DND-41 (cell line): Measurements from ENCODE around the gene H6PD.
A peak's percentile ranks its signal among the peaks of the same experiment; 100 is the strongest.

ENCODE experiments used
- ATAC-seq: fragments of 200-7000 bp; cut with Tn5 transposase; 3 replicates; pipeline ENCODE4 v1.9.1; 2021; ENCODE audit warnings: low read depth; ENCODE audit not compliant: insufficient read depth
- DNase-seq: peaks from one replicate; pipeline ENCODE4 v3.0.0-alpha.2; 2020
- H2AFZ ChIP-seq: 2 replicates; pipeline ENCODE4 v1.6.0; 2012; ENCODE audit warnings: low read depth, low read length
- H3K27ac ChIP-seq: 2 replicates; pipeline ENCODE4 v1.5.1; 2012; ENCODE audit warnings: low read length, inconsistent platforms
- H3K27me3 ChIP-seq: fragments of 200-600 bp; sonication (generic); 2 replicates; pipeline ENCODE4 v1.6.0; 2012; ENCODE audit warnings: low read length, mild to moderate bottlenecking, inconsistent platforms; ENCODE audit not compliant: insufficient read depth, poor library complexity
- H3K36me3 ChIP-seq: 2 replicates; pipeline ENCODE4 v1.5.1; 2012; ENCODE audit warnings: low read length, inconsistent platforms; ENCODE audit not compliant: insufficient read depth
- H3K4me1 ChIP-seq: 2 replicates; pipeline ENCODE4 v1.5.1; 2012; ENCODE audit warnings: mild to moderate bottlenecking, low read length; ENCODE audit not compliant: insufficient read depth
- H3K4me2 ChIP-seq: 2 replicates; pipeline ENCODE4 v1.6.0; 2012; ENCODE audit warnings: mild to moderate bottlenecking, moderate library complexity, low read length, inconsistent platforms; ENCODE audit not compliant: insufficient read depth
- H3K4me3 ChIP-seq, 2 experiments: fragments of 200-600 bp in 1 of 2; shearing (Covaris generic) in 1 of 2; 2 replicates each; pipeline ENCODE4 v1.5.1; 2012 to 2016; ENCODE audit warnings: inconsistent platforms in 2 of 2, low read length in 2 of 2, mild to moderate bottlenecking in 2 of 2, low read depth in 1 of 2, moderate library complexity in 1 of 2
- H3K79me2 ChIP-seq: 2 replicates; pipeline ENCODE4 v1.6.0; 2012; ENCODE audit warnings: low read length, inconsistent platforms; ENCODE audit not compliant: insufficient read depth
- H3K9ac ChIP-seq: 2 replicates; pipeline ENCODE4 v1.6.0; 2012; ENCODE audit warnings: low read depth, mild to moderate bottlenecking, inconsistent platforms, low read length, moderate library complexity
- H3K9me3 ChIP-seq: 2 replicates; pipeline ENCODE4 v1.5.1; 2012; ENCODE audit warnings: low read length, moderate library complexity, mild to moderate bottlenecking, inconsistent platforms; ENCODE audit not compliant: insufficient read depth, severe bottlenecking
- H4K20me1 ChIP-seq: 2 replicates; pipeline ENCODE4 v1.6.0; 2012; ENCODE audit warnings: low read length; ENCODE audit not compliant: insufficient read depth
- CTCF ChIP-seq: IDR thresholded peaks from 2 replicates; pipeline ENCODE4 v1.5.1; 2012; ENCODE audit warnings: borderline replicate concordance, low read length, moderate library complexity, mild to moderate bottlenecking; ENCODE audit not compliant: poor library complexity, severe bottlenecking; ENCODE audit errors: extremely low read depth
- EZH2 ChIP-seq: IDR thresholded peaks from 3 replicates; pipeline ENCODE4 v1.6.1; 2012; ENCODE audit warnings: borderline replicate concordance, low read depth, mild to moderate bottlenecking, moderate library complexity, low read length, inconsistent platforms; ENCODE audit not compliant: severe bottlenecking

Gene H6PD

GRCh38 chr1:9241891-9242290 lies 7.3 kb downstream of the H6PD start:
- peak overlapping the region; percentile 98 for H3K27ac ChIP-seq
- no peaks in the 10 kb centered on the region for H3K9me3 ChIP-seq
- DNase-seq: no peak
- H3K4me3 ChIP-seq: no peak overlapping the region
- H3K4me2 ChIP-seq: peak overlapping the region; percentile 24; the same call in 1 of the 2 replicates
- peaks cover 61% of the 10 kb centered on the region for H3K36me3 ChIP-seq
- ATAC-seq: no peak
- peaks cover 100% of the 10 kb centered on the region for H3K4me1 ChIP-seq
- H3K27me3 ChIP-seq: no peaks in the 10 kb centered on the region
- no peak for TF ChIP-seq CTCF
- no peak for TF ChIP-seq EZH2
- H2AFZ ChIP-seq: no peak overlapping the region
- H4K20me1 ChIP-seq: no peaks in the 10 kb centered on the region
- H3K79me2 ChIP-seq: peaks cover 86% of the 10 kb centered on the region
- peak overlapping the region; percentile 27 for H3K9ac ChIP-seq

DNA sequence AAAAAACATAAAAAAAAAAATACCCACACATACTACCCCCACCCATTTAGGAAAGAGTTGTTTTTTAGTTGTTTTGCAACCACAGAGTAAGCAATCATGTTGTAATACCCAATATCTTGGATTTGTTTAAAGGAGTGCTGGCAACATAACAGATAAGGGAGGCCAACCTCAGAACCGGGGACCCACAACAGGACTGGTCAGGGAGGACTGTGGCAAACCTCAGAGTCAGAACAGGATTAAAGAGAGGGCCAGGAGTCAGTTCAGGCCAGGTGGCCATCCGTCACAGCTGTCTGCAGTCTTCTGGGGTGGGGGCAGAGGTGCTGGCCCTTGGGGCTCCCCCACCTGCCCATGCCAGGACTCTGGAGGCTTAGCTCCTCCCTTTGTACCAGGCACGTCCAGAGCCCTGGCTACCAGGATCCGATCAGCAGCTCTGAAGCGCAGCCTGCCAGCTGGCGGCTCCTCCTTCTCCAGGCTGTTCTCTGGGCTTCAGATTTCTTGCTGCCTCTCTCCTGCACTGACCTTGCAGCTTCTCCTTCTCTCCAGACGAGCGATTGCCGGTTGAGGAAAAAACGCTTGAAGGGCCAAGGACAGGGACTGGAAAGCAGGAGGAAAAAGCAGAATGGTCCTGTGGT lies 7.9 kb downstream of the H6PD start:
- no peak overlapping the region for H3K4me2 ChIP-seq
- no peaks in the 10 kb centered on the region for H3K9me3 ChIP-seq
- H3K4me3 ChIP-seq: no peak overlapping the region
- H3K27me3 ChIP-seq: no peaks in the 10 kb centered on the region
- no peak overlapping the region for H2AFZ ChIP-seq
- H3K36me3 ChIP-seq: peaks cover 63% of the 10 kb centered on the region
- H3K79me2 ChIP-seq: peaks cover 86% of the 10 kb centered on the region
- TF ChIP-seq EZH2: no peak
- no peak for TF ChIP-seq CTCF
- H3K9ac ChIP-seq: peak overlapping the region; percentile 27
- peaks cover 100% of the 10 kb centered on the region for H3K4me1 ChIP-seq
- ATAC-seq: no peak
- peak overlapping the region; percentile 98 for H3K27ac ChIP-seq
- H4K20me1 ChIP-seq: no peaks in the 10 kb centered on the region
- DNase-seq: no peak

- Histone ChIP-seq H4K20me1 (no peaks in the 10 kb centered on the region), H3K36me3 (peaks cover 64% of the 10 kb centered on the region), H3K27ac (peak overlapping the region; percentile 98), H3K9me3 (no peaks in the 10 kb centered on the region), H3K4me3 (no peak overlapping the region; a peak in 1 of 4 replicates), H3K4me1 (peaks cover 100% of the 10 kb centered on the region), H3K4me2 (peak overlapping the region; percentile 56; the same call in 1 of the 2 replicates), H2AFZ (no peak overlapping the region), H3K79me2 (peaks cover 86% of the 10 kb centered on the region), H3K9ac (peak overlapping the region; percentile 47), H3K27me3 (no peaks in the 10 kb centered on the region)
- ATAC-seq: no peak
- DNase-seq: no peak
- no peak for TF ChIP-seq EZH2
- TF ChIP-seq CTCF: no peak
Observed at GRCh38 chr1:9243066-9243739, 8.6 kb downstream of the H6PD start.
